H9 (cell line): Measurements from ENCODE around the gene REG1A. TPM values are rescaled to one million over a fixed set of nuclear protein-coding genes. Genes with fewer than 3 reads are reported as not detected.

Experiments
- DNase-seq: peaks from one replicate; pipeline ENCODE4 v3.0.0-alpha.2; 2017
- H2AFZ ChIP-seq: one replicate; pipeline ENCODE4 v1.6.1; 2013; ENCODE audit warnings: mild to moderate bottlenecking, low read length, control low read depth, moderate library complexity
- H2AK5ac ChIP-seq: 2 replicates; pipeline ENCODE4 v1.6.1; 2013; ENCODE audit warnings: low read length, control low read depth, mixed read lengths; ENCODE audit not compliant: insufficient read length
- H2BK120ac ChIP-seq: one replicate; pipeline ENCODE4 v1.6.1; 2013; ENCODE audit warnings: low read depth, mild to moderate bottlenecking, low read length, control low read depth, inconsistent platforms; ENCODE audit not compliant: poor library complexity, severe bottlenecking
- H2BK12ac ChIP-seq: 2 replicates; pipeline ENCODE4 v1.6.1; 2013; ENCODE audit warnings: low read length, control low read depth, mixed read lengths, low read depth; ENCODE audit not compliant: insufficient read length
- H2BK15ac ChIP-seq: 2 replicates; pipeline ENCODE4 v1.6.1; 2013; ENCODE audit warnings: low read depth, low read length, control low read depth
- H2BK20ac ChIP-seq: one replicate; pipeline ENCODE4 v1.6.1; 2013; ENCODE audit warnings: low read depth, mild to moderate bottlenecking, low read length, control low read depth, inconsistent platforms; ENCODE audit not compliant: poor library complexity, severe bottlenecking
- H2BK5ac ChIP-seq: 2 replicates; pipeline ENCODE4 v1.6.1; 2013; ENCODE audit warnings: low read length, control low read depth, mixed read lengths; ENCODE audit not compliant: insufficient read length
- H3K14ac ChIP-seq: 2 replicates; pipeline ENCODE4 v1.6.1; 2013; ENCODE audit warnings: low read length, control low read depth; ENCODE audit not compliant: insufficient read depth
- H3K18ac ChIP-seq: 2 replicates; pipeline ENCODE4 v1.6.1; 2013; ENCODE audit warnings: low read depth, mild to moderate bottlenecking, mixed read lengths, low read length, control low read depth; ENCODE audit not compliant: insufficient read length
- H3K23ac ChIP-seq: 2 replicates; pipeline ENCODE4 v1.6.1; 2013; ENCODE audit warnings: low read length, control low read depth, mixed read lengths, low read depth; ENCODE audit not compliant: insufficient read length
- H3K23me2 ChIP-seq: 2 replicates; pipeline ENCODE4 v1.6.1; 2013; ENCODE audit warnings: low read depth, mild to moderate bottlenecking, mixed read lengths, low read length, control low read depth; ENCODE audit not compliant: insufficient read length, poor library complexity, severe bottlenecking
- H3K27ac ChIP-seq: 2 replicates; pipeline ENCODE4 v1.5.1; 2013; ENCODE audit warnings: low read length, control low read depth, mixed read lengths, low read depth; ENCODE audit not compliant: insufficient read length
- H3K27me3 ChIP-seq: 2 replicates; pipeline ENCODE4 v1.6.1; 2013; ENCODE audit warnings: low read length, control low read depth, inconsistent platforms; ENCODE audit not compliant: insufficient read depth
- H3K4ac ChIP-seq: 2 replicates; pipeline ENCODE4 v1.6.1; 2013; ENCODE audit warnings: low read depth, mild to moderate bottlenecking, control low read depth, inconsistent platforms, low read length, moderate library complexity
- H3K4me1 ChIP-seq: 2 replicates; pipeline ENCODE4 v1.6.1; 2013; ENCODE audit warnings: low read length, control low read depth, inconsistent platforms; ENCODE audit not compliant: insufficient read depth
- H3K4me2 ChIP-seq: 2 replicates; pipeline ENCODE4 v1.6.1; 2013; ENCODE audit warnings: low read length, control low read depth, mixed read lengths; ENCODE audit not compliant: insufficient read length, insufficient read depth
- H3K56ac ChIP-seq: 2 replicates; pipeline ENCODE4 v1.6.1; 2013; ENCODE audit warnings: low read depth, mild to moderate bottlenecking, mixed read lengths, low read length, control low read depth; ENCODE audit not compliant: insufficient read length
- H3K79me1 ChIP-seq: 2 replicates; pipeline ENCODE4 v1.6.1; 2013; ENCODE audit warnings: low read depth, mild to moderate bottlenecking, moderate library complexity, low read length, control low read depth, inconsistent platforms; ENCODE audit not compliant: insufficient read depth, poor library complexity, severe bottlenecking
- H3K79me2 ChIP-seq: 2 replicates; pipeline ENCODE4 v1.6.1; 2013; ENCODE audit warnings: low read length, control low read depth, inconsistent platforms; ENCODE audit not compliant: insufficient read depth
- H3K9ac ChIP-seq: 2 replicates; pipeline ENCODE4 v1.6.1; 2013; ENCODE audit warnings: low read length, control low read depth, mixed read lengths; ENCODE audit not compliant: insufficient read length; ENCODE audit errors: extremely low read depth
- H3K9me3 ChIP-seq: one replicate; pipeline ENCODE4 v1.6.1; 2013; ENCODE audit warnings: low read depth, low read length, inconsistent platforms; ENCODE audit not compliant: control insufficient read depth
- H3T11ph ChIP-seq: one replicate; pipeline ENCODE4 v1.6.1; 2013; ENCODE audit warnings: mild to moderate bottlenecking, low read length, control low read depth, inconsistent platforms
- H4K20me1 ChIP-seq: one replicate; pipeline ENCODE4 v1.6.1; 2013; ENCODE audit not compliant: control insufficient read depth, insufficient read length, insufficient read depth
- H4K5ac ChIP-seq: 2 replicates; pipeline ENCODE4 v1.6.1; 2013; ENCODE audit warnings: low read depth, mild to moderate bottlenecking, mixed read lengths, low read length, control low read depth; ENCODE audit not compliant: insufficient read length
- H4K8ac ChIP-seq: replicated peaks from 2 replicates; pipeline ENCODE4 v1.6.1; 2013; ENCODE audit warnings: low read length, control low read depth, mixed read lengths, low read depth; ENCODE audit not compliant: insufficient read length
- H4K91ac ChIP-seq: 2 replicates; pipeline ENCODE4 v1.6.1; 2013; ENCODE audit warnings: low read depth, mild to moderate bottlenecking, moderate library complexity, mixed read lengths, low read length, control low read depth; ENCODE audit not compliant: insufficient read length
- H3K27ac Mint-ChIP-seq, 3 experiments: 2 replicates in 2 of 3; 3 replicates in 1 of 3; pipeline ENCODE4 v1.8.0; 2020 to 2021; ENCODE audit warnings: mixed read lengths in 3 of 3, mild to moderate bottlenecking in 1 of 3, moderate library complexity in 1 of 3
- H3K27me3 Mint-ChIP-seq: 2 replicates; pipeline ENCODE4 v1.8.0; 2021; ENCODE audit warnings: low read depth, mild to moderate bottlenecking, moderate library complexity, mixed read lengths
- H3K36me3 Mint-ChIP-seq, 3 experiments: 2 replicates in 2 of 3; 3 replicates in 1 of 3; pipeline ENCODE4 v1.8.0; 2020 to 2021; ENCODE audit warnings: low read depth in 3 of 3, mixed read lengths in 3 of 3; ENCODE audit not compliant: insufficient read depth in 1 of 3
- H3K4me1 Mint-ChIP-seq, 2 experiments: 2 replicates each; pipeline ENCODE4 v1.8.0; 2020; ENCODE audit warnings: mixed read lengths in 2 of 2
- H3K4me3 Mint-ChIP-seq, 2 experiments: 2 replicates in 1 of 2; 3 replicates in 1 of 2; pipeline ENCODE4 v1.8.0; 2020 to 2021; ENCODE audit warnings: mild to moderate bottlenecking in 2 of 2, mixed read lengths in 2 of 2, moderate library complexity in 1 of 2
- H3K9me3 Mint-ChIP-seq, 2 experiments: 2 replicates in 1 of 2; 3 replicates in 1 of 2; pipeline ENCODE4 v1.8.0; 2020; ENCODE audit warnings: mild to moderate bottlenecking in 2 of 2, mixed read lengths in 2 of 2, moderate library complexity in 1 of 2
- CTCF ChIP-seq: fragments of 200-600 bp; sonication (generic); conservative IDR thresholded peaks from 3 replicates; pipeline ENCODE4 v1.8.0; 2021; ENCODE audit warnings: antibody characterized with exemption, mild to moderate bottlenecking
- WGBS: extraction: QIAGEN DNeasy Blood & Tissue Kit; methylation state at CpG from one replicate; pipeline ENCODE4 v1.1.7; 2013; ENCODE audit warnings: missing lambda C conversion rate, low lambda C conversion rate, mixed read lengths; ENCODE audit not compliant: insufficient read length; ENCODE audit errors: extremely low coverage; 5-methylcytosine and 5-hydroxymethylcytosine counted together
- total RNA-seq: library from RNA; stranded (reverse); gene quantifications from 2 replicates; pipeline ENCODE4 v1.2.1, GENCODE V29; 2021

REG1A gene
- total RNA-seq, 1 experiment from 2014 or later: not detected

- H3K79me1 ChIP-seq: no peaks in the 10 kb centered on the region
- Mint-ChIP-seq H3K27me3 (peaks cover 6% of the 10 kb centered on the region; the same call in 1 of the 2 replicates), H3K27ac (no peak overlapping the region), H3K9me3 (no peaks in the 10 kb centered on the region), H3K4me3 (no peak overlapping the region), H3K36me3 (no peaks in the 10 kb centered on the region), H3K4me1 (no peaks in the 10 kb centered on the region)
- no peak overlapping the region for H3K4ac ChIP-seq
- no peak overlapping the region for H3K18ac ChIP-seq
- no peak overlapping the region for H4K8ac ChIP-seq
- H3K27ac ChIP-seq: no peak overlapping the region
- WGBS: no CpG with 5 or more reads among the region's 2 CpGs
- no peak overlapping the region for H2AK5ac ChIP-seq
- H4K5ac ChIP-seq: no peak overlapping the region
- H3K79me2 ChIP-seq: no peaks in the 10 kb centered on the region
- no peak overlapping the region for H3K14ac ChIP-seq
- no peak overlapping the region for H2BK12ac ChIP-seq
- H3K23me2 ChIP-seq: no peaks in the 10 kb centered on the region
- no peak overlapping the region for H2BK5ac ChIP-seq
- H3K56ac ChIP-seq: no peak overlapping the region
- no peaks in the 10 kb centered on the region for H4K20me1 ChIP-seq
- H3K9me3 ChIP-seq: no peaks in the 10 kb centered on the region
- H3T11ph ChIP-seq: no peak overlapping the region
- H2AFZ ChIP-seq: no peak overlapping the region
- H3K4me1 ChIP-seq: no peaks in the 10 kb centered on the region
- no peak for DNase-seq
- no peak overlapping the region for H3K23ac ChIP-seq
- no peak overlapping the region for H2BK20ac ChIP-seq
- no peaks in the 10 kb centered on the region for H3K27me3 ChIP-seq
- no peak for TF ChIP-seq CTCF
- no peak overlapping the region for H4K91ac ChIP-seq
- H2BK120ac ChIP-seq: no peak overlapping the region
- H3K9ac ChIP-seq: no peak overlapping the region
- H3K4me2 ChIP-seq: no peak overlapping the region
- no peak overlapping the region for H2BK15ac ChIP-seq
These were observed 49.2 kb upstream of the REG1A start for GRCh38 chr2:79071078-79071477.
